Suppressor macrophage (primary cell): Measurements from ENCODE around the gene DIP2A.
"Not testable (repeated sequence)": the region's sequence is repeated elsewhere in the genome, so short reads cannot be mapped to it uniquely, and the experiment has no call there.

Experiments
- DNase-seq, 4 experiments: peaks; one replicate each; pipeline ENCODE4 v3.0.0-alpha.2; 2020 to 2022

DIP2A gene

GRCh38 chr21:46425041-46425440, 33.6 kb upstream of the DIP2A start:
- no peak for DNase-seq

- no peak for DNase-seq
Measured at GRCh38 chr21:46425571-46425970, 33.1 kb upstream of the DIP2A start.

GRCh38 chr21:46426313-46427046, 32.2 kb upstream of the DIP2A start:
- no peak for DNase-seq

- no peak for DNase-seq
Measured at GRCh38 chr21:46427516-46427915, 31.2 kb upstream of the DIP2A start.

GRCh38 chr21:46428286-46428685, 30.4 kb upstream of the DIP2A start:
- no peak for DNase-seq

- DNase-seq = no peak
Measured at GRCh38 chr21:46428987-46429710, 29.5 kb upstream of the DIP2A start.

GRCh38 chr21:46429754-46430681, 28.7 kb upstream of the DIP2A start:
- no peak for DNase-seq

- DNase-seq = no peak
Measured at GRCh38 chr21:46431448-46431847, 27.2 kb upstream of the DIP2A start.

GRCh38 chr21:46431884-46432488, 26.7 kb upstream of the DIP2A start:
- peak; percentile 65 to 85 (median 76) for DNase-seq

- DNase-seq = not testable (repeated sequence)
Measured at GRCh38 chr21:46433116-46433515, 25.6 kb upstream of the DIP2A start.

GRCh38 chr21:46434322-46434958, 24.3 kb upstream of the DIP2A start:
- no peak for DNase-seq

- no peak for DNase-seq
Measured at GRCh38 chr21:46435786-46436227, 22.9 kb upstream of the DIP2A start.

- peak in 3 of 4 experiments; percentile 13 to 47 (median 19) for DNase-seq
Measured at GRCh38 chr21:46436621-46437020, 22.1 kb upstream of the DIP2A start.

GRCh38 chr21:46437096-46437498, 21.6 kb upstream of the DIP2A start:
- DNase-seq = peak in 1 of 4 experiments; percentile 23

- DNase-seq = no peak
Measured at GRCh38 chr21:46437511-46437910, 21.2 kb upstream of the DIP2A start.

- no peak for DNase-seq
Measured at GRCh38 chr21:46438241-46438640, 20.4 kb upstream of the DIP2A start.

- no peak for DNase-seq
Measured at GRCh38 chr21:46439906-46440305, 18.8 kb upstream of the DIP2A start.

- DNase-seq = no peak
Measured at GRCh38 chr21:46441331-46441730, 17.4 kb upstream of the DIP2A start.

GRCh38 chr21:46441961-46442498, 16.7 kb upstream of the DIP2A start:
- DNase-seq = no peak

- no peak for DNase-seq
Measured at GRCh38 chr21:46442938-46443337, 15.8 kb upstream of the DIP2A start.

- no peak for DNase-seq
Measured at GRCh38 chr21:46443910-46444309, 14.8 kb upstream of the DIP2A start.

- DNase-seq = no peak
Measured at GRCh38 chr21:46448108-46448507, 10.6 kb upstream of the DIP2A start.
